HG02571 (cell line): ENCODE data around the gene PRKN.
"Not testable (repeated sequence)": the region's sequence is repeated elsewhere in the genome, so short reads cannot be mapped to it uniquely, and the experiment has no call there.

Experiments
- ATAC-seq: cut with Tn5 transposase; IDR thresholded peaks from one replicate; pipeline ENCODE4 v1.9.1; 2021; ENCODE audit warnings: mild to moderate bottlenecking, moderate library complexity; ENCODE audit not compliant: unreplicated experiment

The PRKN gene

DNA sequence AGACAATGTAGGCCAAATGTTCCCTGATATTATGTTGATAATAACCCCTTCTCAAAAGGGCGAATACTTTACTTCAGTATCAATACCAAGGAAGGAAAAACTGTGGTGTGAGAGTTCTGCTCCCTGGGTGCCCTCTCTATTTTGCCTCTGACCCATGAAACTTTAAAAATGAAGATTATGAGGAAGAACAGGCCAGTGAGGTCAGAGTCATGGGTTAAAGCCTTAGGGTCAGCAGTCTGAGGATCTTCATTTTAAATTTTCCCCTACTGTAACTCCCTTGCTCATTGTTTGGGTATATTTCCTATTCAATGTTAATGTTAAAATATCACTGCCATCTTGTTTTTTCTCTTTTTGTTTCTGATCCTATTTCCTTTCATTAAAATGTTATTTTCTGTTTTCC is 47.9 kb downstream of the PRKN start:
- no peak for ATAC-seq

DNA sequence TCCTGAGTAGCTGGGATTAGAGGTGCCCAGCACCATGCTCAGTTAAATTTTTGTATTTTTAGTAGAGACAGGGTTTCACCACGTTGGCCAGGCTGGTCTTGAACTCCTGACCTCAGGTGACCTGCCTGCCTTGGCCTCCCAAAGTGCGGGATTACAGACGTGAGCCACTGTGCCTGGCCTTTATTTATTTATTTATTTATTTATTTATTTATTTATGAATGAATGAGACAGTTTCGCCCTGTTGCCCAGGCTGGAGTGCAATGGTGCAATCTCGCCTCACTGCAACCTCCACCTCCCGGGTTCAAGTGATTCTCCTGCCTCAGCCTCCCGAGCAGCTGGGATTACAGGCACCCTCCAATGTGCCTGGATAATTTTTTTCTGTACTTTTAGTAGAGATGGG is 48.7 kb downstream of the PRKN start:
- ATAC-seq: not testable (repeated sequence)

DNA sequence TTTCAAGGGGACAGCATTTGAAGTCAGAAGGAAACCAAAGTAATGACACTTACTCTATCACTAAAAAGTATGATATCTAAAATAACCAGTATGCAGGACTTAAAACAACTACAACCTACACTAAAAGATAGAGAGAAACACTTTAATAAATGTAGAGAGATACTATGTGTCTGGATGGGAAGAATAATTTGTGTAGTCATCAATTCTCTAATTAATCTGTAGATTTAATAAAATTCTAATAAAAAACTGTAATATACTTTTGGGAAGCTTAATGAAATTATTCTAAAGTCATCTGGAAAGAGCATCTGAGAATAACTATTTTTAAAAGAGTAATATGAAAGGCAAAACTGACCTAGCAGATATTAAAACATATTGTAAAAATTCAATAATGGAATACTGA is 52.1 kb downstream of the PRKN start:
- ATAC-seq: no peak

DNA sequence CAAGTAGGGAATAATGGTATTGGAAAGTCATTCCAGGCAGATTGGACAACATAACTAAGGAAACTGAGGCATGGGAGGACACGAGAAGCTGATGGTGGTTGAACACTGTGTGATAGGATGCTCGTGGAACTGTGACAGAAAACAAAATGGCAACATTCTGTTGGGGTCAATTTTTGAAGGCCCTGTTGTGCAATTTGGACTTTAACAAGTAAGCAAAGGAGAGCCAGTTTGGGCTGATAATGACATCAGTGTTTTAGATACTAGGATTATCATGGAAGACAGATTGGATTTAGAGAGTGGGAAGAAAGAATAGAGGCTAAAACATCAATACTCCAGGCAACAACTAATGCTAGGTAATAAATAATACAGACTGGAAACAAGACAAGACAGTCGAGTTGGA is 53.1 kb downstream of the PRKN start:
- ATAC-seq: no peak

DNA sequence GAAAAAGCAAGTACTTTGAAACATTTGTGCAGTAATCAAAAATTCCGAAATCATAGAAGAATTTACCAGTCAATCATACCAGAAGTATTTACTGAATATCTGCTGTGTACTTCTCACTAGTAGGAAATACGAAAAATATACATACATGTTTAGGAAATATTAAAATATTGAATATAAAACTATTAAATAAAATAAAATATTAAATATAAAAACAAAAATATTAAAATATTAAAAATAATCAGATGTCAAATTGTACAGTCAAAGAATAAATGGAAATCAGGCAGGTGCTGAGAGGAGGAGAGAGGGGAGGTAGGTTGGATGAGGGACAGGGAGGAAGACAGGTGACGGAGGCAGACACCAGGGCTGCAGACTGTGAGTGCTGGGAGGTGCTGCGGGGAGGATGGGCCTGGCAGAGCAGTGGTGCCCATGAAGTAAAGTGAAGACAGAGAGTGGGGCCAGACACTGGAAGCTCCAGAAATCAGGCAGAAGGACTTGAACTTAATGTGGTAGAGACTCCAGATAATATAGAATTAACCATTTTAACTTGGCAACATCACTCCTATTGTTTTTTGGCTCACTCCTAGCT is 55.9 kb downstream of the PRKN start:
- ATAC-seq: no peak

DNA sequence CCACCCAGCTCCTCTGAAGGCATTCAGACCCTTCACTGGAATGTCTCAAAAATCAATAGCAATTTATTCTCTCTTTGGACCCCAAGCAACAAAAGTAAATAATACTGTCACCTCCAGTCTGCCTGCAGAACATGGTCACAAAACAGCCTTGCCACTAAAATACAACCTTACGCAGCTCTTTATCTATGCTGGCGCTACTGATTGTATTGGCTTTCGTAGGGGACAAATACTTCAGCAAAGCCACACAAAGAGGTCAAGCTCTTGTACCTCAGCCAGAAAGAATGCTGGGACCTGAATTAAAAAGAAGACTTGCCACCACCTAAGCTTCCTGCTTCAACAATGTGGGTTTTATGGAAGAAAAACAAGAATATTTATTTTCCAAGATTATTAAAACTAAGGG is 57.2 kb downstream of the PRKN start:
- no peak for ATAC-seq

DNA sequence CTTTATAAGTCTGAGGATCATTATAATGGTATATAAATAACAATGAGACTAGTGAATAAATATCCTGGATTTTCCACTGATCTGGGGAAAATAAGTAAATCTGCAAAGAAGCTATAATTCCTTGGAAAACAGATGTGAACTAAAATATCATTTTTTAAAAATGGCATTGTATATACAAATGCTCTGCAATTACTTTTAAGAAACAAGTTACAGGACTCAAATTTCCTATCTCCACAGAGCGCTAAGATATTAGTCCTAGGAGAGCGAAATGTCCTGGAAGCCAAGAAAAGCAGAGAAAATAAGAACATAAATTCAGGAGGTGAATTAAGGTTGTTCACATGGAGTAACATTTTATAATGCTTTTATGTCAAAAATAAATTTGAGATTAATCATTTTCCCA is 61.3 kb downstream of the PRKN start:
- ATAC-seq: no peak

DNA sequence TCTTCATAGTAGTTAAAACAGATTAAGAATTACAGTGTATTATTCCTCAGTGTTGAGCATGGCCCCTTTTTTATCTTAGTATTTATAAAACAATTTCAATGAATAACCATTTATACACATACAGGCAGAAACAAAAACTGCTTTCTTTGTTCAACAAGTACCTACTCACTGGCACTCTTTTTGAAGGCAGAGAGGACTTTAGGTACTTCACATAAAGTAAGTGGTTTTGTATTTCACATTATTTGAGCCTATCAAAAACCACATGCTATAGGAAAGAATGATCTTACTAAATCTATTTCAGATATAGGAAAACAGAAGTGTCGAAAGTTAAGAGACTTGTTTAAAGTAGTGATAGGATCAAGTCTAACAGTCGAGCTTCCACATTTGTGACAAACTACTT is 73.8 kb downstream of the PRKN start:
- no peak for ATAC-seq

DNA sequence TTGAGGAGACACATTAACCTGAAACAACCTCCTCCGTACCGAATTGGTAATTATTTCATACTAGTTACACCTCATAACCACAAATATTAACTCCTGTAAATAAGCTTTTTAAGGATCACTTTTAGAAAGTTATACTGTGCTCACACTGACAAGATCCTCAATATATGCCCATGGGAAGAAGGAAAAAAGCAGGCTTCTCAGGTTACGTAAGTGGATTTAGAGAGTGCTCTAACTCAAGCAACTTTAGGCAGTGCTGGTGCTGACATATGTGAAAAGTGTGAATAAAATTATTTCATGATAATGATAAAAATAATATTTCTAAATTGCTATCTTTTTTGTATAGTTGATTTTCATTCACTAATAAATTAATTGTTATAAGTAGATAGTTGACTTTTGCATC is 76.1 kb downstream of the PRKN start:
- ATAC-seq: no peak

DNA sequence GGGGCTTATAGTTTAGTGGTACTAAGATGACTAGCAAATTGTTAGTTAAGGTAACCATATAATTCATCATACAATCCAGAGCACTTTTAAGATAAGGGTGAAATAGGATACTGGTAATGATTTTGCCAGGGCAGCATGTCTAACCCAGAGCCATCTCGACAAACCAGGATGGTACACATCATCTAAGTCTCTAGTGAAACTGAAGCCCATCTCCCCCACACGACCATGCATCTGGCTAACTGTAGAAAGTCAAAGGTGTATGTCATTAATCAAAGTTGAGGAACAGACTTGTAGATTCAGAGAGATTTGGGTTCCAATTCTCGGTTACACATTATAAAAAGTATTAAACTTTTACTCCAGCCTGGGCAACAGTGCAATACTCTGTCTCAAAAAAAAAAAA is 78.3 kb downstream of the PRKN start:
- ATAC-seq: no peak

DNA sequence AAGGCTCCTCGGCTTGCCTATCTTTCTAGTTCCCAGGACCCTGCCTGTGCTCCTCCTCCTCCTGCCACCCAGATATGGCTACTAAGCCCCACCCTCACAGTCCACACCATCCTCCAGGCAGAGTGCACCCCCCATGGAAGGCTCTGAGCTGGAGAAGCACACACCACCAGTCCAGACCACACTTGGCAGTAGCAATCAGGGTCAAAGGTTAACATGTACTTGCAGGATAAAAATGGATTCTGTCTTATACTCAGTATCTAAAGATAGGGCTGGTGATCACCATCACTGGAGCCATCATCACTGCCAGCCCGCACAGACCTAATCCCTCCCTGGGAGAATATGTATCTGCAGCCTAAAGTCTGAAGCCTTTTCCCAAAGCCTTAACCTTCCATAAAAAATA is 83.4 kb downstream of the PRKN start:
- no peak for ATAC-seq

DNA sequence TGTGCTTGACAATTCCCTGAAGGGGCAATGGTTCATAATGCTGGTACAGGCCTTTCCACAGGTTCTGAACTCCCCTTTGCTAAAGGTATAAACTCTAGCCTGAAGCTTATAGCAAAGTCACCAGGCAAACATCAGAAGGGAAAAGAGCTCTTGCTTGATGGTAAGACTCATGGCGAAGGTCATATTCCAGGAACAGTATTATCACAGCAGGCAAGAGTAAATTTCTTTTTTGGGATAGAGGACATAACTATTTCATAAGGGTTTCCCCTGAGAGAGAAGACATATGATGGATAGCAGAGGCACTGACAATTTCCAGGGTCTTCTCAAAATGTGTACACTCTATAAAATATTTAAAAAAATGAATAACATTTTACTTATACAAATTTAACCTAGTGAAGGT is 86.8 kb downstream of the PRKN start:
- ATAC-seq: no peak

DNA sequence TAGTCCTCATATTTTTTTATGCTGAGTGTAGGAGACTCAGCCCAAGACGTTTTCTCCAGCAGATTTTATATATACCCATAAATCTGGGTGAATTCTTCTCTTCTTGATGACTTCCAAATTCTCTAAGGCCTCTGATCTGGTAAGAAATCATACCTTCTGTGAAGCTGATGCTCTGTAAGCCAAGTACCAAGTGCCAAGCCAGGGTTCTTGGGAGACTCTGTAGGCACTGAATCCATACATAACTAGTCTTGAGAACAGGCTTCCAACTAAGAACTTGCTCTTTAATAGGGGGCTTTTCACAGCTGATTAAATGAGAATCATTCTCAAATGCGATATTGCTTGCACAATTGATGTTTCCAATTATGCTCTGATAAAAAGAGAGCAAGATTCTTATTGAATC is 87.6 kb downstream of the PRKN start:
- ATAC-seq: no peak

DNA sequence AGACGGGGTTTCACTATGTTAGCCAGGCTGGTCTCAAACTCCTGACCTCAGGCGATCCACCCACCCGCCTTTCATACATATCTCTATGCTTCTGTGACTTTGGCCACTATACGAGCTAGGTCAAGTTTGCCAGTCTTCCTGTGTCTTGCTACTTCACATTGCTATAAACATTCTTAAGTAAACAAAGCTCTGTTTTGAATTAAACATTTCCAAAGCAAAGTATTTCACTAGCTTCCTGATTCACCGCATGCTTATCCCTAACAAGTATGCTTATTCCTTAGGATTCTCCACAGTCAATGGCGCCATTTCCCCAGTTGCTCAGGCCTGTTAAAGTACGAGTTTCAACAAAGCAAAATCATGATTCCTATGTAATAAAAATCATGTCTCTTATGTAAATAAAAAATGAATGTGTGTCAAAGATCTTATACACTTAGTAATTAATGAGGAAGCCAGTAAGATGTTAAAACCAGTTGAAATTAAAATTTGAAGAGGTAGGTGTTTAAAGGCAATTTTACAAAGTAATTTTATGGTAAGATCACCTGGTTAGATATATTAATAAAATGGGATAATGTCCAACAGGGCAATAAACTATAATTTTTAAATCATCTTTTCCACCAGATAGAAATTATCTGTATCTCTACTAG is 88.5 kb downstream of the PRKN start:
- no peak for ATAC-seq

DNA sequence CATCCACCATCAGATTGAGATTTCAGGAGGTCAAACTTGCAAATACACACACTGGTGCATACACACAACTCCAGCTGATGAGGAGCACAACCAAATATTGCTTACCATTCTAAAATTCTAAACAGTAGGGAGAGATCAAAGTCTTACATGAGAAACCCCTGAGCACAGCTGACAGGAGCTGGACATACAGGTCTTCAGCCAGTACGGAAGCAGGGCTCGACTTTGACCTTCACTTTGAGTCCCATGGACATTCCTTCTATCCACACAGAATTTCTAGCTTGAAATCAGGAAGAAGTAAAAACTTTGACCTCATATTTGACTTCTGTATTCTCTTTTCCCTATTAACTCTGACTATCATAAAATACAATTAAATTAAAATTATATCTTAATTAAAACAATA is 90.2 kb downstream of the PRKN start:
- ATAC-seq: no peak

DNA sequence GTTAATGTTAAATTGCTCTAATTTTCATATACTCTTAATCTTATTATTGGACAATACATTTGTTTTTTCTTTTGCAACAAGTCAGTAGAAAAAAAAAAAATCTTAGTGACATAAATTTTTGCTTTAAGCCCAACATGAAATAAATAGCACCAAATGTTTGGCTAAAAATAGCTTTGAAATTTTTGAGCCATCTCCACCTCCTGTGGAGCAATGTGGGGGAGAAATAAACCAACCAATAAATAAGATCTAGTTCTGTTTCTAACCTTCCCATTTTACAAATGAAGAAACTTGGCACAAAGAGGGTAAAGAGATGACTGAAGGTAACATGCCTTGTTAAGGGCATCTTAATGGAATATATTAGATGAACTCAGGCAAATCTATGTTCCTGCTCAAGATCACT is 91.4 kb downstream of the PRKN start:
- ATAC-seq: no peak

DNA sequence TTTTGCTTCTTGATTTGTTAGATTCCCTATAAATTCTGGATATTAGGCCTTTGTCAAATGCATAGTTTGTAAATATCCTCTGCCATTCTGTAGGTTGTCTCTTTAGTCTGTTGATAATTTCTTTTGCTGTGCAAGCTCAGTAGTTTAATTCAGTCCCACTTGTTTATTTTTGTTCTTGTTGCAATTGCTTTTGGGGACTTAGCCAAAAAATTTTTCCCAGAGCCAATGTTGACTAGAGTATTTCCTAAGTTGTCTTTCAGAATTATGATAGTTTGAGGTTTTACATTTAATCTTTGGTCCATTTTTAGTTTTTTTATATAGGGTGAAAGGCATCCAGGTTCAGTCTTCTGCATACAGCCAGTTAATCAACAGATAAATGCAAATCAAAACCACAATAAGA is 96.0 kb downstream of the PRKN start:
- no peak for ATAC-seq

DNA sequence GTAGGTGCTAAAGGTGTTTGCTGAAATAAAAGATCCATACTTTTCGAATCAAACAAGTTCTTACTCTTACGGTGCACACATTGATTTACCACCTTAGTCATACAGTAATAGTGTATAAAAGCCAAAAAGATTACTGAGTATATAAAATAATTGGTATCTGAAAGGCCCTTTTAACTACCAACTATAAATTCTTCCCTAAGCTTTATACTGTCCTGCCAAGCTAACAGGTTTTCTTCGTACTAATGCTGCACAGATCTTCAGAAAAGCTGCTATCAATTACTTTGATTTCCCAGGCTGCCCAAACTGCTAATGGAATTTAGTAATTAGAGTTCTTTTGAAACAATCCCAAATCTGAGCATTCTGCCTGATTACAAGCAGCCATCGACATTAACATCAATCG is 97.5 kb downstream of the PRKN start:
- no peak for ATAC-seq

DNA sequence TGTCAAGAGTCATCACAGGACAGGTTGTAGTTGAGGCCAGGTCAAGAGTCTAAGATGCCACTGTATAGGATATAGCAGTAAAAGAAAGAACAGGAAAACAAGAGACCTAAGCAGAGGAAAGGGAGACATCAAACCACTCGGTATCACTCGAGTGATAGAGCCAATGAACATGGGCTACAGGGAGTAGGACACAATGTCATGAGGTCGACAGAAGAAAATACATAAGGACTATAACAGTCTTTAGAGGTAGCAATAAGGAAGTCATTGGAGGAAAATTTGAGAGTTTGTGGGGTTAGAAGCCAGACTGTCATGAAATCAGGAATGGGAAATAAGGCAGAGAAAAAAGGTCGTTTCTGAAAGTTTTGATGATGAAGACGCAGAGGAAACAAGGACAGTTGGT is 99.7 kb downstream of the PRKN start:
- no peak for ATAC-seq

DNA sequence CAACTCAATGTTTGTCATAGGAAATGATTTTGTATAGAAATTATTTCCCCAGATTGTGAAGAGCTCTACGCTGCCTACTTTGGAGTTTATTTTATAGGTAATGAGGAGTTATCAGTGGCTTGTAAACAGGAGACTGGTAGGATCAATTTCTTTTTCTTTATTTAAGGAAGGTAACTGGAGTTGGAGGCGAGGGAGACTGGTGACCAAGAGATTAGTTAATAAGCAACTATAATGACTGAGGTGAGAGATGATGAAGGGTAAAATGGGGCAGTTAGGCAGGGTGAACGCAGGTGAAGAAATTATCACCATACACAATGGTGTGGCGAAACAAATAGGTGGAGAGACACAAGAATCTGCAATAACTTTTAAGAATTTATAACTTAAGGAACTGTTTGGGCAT is 100.2 kb downstream of the PRKN start:
- no peak for ATAC-seq

DNA sequence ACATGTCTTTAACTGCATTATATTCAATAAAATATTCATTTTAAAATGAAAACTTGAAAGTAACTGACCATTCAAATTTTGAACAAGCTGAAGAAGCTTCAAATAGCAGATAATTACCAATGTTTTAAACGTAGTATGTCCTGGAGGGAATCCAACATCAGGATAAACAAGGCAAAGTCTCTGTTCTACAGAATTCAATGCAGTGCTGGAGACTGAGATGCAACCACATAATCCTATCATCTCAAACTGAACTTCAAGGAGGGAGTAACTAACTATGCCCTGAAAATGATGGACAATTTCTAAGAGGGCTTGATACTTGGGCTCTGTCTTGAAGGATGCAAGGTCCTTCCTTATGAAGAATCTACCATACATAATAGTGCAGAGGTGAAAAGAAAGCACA is 100.7 kb downstream of the PRKN start:
- ATAC-seq: no peak

DNA sequence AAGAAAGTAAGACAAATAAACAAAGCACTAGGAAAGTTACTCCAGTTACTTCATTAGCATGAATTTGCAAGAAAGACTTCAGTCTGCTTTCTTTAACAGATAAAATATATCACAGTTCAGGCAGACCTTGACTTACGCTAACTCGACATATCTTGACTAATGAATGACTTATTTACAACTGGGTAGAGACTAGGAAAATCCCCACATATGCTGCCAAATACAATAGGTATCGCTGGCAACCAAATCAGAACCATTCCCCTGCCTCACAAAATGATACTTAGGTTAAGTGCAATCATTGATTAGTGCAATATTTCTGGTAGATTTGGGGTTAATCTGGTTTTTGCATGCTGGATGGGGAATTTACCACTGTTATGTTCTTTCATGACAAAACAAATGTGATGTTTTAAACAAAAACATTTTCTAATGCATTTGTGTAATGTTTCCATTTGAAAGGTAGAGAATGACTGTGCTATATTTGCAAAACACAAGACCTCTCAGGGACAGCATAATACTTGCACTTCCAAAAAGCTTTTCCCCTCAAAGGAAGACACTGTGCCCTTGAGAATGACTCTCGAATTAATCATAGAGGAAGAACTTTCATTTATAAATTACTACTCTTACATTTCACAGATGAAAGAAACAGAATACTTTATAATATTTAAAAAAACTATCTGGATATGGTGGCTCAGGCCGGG is 101.6 kb downstream of the PRKN start:
- ATAC-seq: no peak

DNA sequence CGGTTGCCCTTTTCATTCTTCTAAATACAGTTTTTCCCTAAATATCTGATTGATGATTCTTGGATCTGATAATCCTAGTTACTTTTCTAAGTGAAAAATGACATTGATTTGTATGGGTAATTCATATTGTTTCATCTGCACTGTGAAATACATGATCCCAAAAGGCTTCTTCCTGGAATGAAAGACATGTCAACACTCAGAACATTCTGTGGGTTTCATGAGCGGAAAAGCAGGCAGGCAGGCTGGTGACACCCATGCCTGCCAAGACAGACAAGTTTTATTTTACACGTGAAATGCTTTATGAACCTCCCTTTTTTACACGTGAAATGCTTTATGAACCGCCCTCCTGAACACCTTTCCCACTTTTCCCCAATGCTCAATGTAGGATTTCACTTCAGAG is 105.0 kb downstream of the PRKN start:
- no peak for ATAC-seq
